HL-60/S4 (cell line): ENCODE measurements around the gene WNK2.
"Not testable (repeated sequence)": the region's sequence is repeated elsewhere in the genome, so short reads cannot be mapped to it uniquely, and the experiment has no call there.

Experiments used
- in situ Hi-C: fragments of 300-500 bp; cut with MboI; formaldehyde crosslinking; loops from 2 replicates; pipeline ENCODE4 v1.14.3; 2022; ENCODE audit warnings: low sequenced_read_pairs

The WNK2 gene

GRCh38 chr9:93353413-93354310 is 169.7 kb downstream of the WNK2 start:
- in situ Hi-C loops = not testable (repeated sequence)

DNA sequence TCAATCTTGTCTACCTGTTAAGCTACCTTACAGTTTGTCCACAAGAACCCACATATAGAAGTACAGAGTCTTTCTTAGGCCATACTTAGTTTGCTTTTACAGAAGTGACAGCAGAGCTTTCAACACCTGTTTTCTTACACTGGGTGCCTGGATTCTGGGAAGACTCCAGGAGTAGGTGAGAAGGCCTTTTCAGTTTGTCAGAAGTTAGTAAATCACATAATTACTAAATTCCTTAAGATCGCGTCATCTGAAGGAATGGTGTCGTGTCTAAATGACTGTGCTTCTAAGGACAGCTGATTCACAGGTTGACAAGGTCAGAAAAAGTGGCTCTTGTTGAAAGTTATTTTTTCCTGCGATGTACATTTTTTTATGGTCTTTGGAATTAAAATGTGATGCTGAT is 170.5 kb downstream of the WNK2 start:
- in situ Hi-C loops = no loop called here

DNA sequence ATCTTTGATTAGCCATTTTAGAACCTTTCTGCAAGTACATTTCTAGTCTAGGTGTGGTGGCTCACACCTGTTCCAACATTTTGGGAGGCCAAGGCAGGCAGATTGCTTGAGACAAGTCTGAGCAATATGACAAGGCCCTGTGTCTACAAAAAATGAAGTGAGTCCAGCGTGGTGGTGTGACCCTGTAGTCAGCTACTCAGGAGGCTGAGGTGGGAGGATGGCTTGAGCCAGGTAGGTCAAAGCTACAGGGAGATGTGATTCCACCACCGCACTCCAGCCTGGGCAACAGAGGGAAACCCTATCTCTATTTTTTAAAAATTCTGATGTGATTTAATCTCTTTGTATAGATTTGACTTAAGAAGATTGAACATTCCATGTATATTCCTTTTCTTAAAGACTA is 171.9 kb downstream of the WNK2 start:
- in situ Hi-C loops = no loop called here

GRCh38 chr9:93357649-93358048 is 173.7 kb downstream of the WNK2 start:
- in situ Hi-C loops = no loop called here

DNA sequence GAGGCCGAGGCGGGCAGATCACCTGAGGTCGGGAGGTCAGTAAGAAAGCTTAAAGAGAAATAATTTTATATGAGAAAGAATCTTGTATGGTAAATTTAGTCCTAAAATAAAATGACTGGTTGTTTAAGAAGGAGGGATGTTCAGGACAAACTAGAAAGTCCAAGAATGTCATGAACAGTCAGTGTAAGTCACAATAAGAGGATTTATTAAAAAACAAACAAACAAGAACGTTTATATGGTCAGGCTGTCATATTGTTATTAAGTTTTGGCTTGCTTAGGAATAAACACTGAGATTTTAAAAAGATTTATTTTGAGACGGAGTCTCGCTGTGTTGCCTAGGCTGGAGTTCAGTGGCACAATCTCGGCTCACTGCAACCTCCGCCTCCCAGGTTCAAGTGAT is 176.0 kb downstream of the WNK2 start:
- in situ Hi-C loops = not testable (repeated sequence)

DNA sequence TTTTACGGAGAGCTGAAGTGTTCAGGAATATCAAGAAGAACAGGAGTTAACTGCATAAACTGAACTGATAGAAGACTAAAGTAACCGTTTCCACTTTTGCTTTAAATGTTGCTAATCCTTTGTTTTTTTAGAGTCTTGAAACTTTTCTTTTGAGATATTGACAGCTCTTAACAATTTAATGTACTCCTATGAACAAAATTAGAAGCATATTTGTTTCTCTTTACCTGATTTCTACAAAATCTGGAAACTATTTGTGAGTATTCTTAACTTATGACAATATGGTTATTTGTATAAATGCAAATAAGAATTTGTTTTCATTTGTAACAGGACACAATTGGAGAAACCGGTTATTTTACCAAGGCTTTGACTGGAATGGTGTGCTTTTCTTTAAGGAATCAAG is 178.1 kb downstream of the WNK2 start:
- in situ Hi-C loops = no loop called here

DNA sequence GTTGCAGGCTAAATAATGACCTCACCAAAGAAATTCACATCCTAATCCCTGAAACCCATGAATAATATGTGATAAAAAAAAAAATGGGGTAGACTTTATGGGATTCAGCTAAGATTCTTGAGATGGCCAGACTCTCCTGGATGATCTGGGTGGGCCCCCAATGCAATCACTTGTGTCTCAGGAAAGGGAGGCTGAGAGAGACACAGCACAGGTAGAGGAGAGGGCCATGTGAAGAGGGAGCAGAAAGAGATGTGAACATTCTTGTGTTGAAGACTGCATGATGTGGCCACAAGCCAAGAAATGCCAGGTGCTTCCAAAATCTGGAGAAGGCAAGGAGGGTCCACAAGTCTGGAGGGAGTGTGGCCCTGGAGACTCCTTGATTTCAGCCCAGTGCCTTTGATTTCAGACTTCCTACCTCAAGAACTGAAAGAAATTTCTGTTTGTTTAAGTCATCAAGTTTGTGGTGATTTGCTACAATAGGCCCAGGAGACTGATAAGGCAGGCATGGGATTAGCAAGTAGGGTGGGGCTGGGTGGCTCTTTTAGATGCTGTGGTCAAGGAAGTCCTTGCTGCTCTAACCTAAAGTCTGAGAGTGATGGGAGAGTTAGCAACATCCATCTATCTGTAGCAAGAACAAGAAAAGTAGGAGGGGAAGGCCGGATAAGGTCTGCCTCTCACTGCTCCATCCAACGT is 180.9 kb downstream of the WNK2 start:
- in situ Hi-C loops = no loop called here

DNA sequence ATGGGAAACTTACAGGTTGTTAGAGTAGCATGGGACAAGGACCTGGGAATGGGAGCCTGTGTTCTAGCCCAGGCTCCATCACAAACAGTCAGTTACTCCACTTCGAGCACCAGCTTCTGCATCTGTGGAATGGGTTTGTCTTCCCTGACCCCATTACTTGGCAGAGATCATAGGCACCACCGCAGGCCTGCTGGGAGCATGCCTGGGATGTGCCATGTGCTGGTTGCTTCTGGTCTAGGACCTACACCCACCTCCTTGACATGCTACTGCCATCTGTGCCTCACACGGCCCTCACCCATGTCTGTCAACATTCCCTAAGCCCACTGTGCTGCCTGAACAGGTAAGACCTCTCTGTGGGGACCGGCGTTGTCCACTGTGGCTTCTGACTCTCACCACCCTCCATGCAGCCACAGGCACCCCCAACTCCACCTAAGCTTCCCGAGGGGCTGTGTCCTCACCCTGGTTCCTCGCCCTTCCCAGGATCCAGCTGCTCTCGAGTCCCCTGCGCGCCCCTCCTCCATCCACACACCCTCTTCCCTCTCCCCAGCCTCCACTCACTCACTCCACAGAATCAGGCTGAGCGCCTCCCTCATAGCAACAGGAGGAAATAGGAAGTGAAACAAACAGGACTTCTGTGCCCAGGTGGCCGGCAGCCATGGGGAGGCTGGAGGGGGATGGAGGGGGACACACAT is 181.6 kb downstream of the WNK2 start:
- in situ Hi-C loops = no loop called here

- in situ Hi-C loops = no loop called here
These were observed 182.1 kb downstream of the WNK2 start for GRCh38 chr9:93366119-93366447.

- in situ Hi-C loops = not testable (repeated sequence)
These were observed 182.5 kb downstream of the WNK2 start for GRCh38 chr9:93366486-93366885.

DNA sequence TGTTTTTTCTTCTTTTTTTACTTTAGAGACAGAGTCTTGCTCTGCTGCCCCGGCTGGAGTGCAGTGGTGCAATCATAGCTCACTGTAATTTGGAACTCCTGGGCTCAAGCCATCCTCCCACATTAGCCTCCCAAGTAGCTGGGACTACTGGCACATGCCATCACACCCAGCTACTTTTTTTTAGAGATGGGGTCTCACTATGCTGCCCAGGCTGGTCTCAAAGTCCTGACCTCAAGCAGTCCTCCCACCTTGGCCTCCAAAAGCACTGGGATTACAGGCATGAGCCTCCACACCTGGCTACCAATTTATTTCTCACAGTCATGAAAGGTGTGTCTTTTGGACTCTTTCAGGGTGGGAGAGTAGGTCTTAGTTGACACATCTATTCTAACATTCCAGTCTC is 184.5 kb downstream of the WNK2 start:
- in situ Hi-C loops = no loop called here

DNA sequence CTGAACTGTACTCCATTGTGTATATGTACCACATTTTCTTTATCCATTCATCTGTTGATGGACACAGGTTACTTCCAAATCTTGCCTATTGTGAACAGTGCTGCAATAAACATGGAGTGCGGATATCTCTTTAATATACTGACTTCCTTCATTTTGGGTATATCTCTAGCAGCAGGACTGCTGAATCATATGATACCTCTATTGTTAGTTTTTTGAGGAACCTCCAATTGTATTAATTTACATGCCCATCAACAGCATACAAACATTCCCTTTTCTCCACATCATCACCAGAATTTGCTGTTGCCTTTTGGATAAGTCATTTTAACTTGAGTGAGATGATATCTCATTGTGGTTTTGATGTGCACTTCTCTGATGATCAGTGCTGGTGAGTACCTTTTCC is 185.7 kb downstream of the WNK2 start:
- in situ Hi-C loops = no loop called here
